ENCODE data around the gene C6orf52. TPM values are rescaled to one million over a fixed set of nuclear protein-coding genes. Genes with fewer than 3 reads are reported as not detected.
"Not testable (repeated sequence)": the region's sequence is repeated elsewhere in the genome, so short reads cannot be mapped to it uniquely, and the experiment has no call there.

C6orf52 gene
- total RNA-seq, 4 donors from 2014 or later = 2.8 TPM; not detected in 3

DNA sequence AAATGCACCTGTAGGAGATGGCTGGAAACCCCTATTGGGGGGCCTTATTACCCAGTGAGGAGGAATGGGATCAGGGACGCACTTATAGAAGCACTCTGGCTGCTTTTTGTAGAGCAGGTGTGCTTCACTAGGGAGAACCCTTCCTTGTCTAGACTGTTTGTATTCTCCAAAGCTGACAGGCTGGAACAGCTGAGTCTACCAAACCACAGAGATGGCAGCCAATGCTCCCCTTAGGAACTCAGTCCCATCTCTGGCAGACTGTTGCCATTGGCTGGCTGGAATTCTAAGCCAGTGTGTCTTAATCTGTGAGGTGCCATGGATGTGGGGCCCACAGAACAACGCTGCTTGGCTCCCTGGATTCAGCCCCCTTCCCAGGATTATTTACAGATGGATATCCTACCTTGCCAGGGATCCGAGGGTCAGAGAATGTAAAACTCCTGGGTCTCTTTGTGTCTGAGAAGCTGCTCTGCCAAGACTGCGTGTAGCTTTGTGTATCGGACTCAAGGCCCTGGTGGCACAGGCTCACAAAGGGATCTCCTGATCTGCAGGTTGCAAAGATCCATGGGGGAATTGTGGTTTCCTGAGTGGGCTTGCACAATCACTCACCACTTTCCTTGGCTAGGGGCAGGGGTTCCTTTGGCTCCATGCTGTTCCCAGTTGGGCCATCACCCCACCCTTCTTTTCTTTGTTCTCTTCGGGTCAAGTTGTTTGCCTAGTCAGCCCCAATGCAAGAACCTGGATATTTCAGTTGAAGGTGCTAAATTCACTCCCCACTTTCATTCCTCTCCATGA lies 26.1 kb downstream of the C6orf52 start:
- in situ Hi-C loops (cut with MboI; ENCODE audit: low sequenced_read_pairs in 4 of 4) = no loop called here
- Histone ChIP-seq H3K9me3 (no peaks in the 10 kb centered on the region), H3K27me3 (peaks cover 0 to 5% (median 0%) of the 10 kb centered on the region in 3 donors), H3K36me3 (no peaks in the 10 kb centered on the region), H3K4me1 (no peaks in the 10 kb centered on the region), H3K4me3 (no peak overlapping the region), H3K27ac (no peak overlapping the region)
- ATAC-seq (no peak), DNase-seq (no peak)
- TF ChIP-seq, protein P1, sequence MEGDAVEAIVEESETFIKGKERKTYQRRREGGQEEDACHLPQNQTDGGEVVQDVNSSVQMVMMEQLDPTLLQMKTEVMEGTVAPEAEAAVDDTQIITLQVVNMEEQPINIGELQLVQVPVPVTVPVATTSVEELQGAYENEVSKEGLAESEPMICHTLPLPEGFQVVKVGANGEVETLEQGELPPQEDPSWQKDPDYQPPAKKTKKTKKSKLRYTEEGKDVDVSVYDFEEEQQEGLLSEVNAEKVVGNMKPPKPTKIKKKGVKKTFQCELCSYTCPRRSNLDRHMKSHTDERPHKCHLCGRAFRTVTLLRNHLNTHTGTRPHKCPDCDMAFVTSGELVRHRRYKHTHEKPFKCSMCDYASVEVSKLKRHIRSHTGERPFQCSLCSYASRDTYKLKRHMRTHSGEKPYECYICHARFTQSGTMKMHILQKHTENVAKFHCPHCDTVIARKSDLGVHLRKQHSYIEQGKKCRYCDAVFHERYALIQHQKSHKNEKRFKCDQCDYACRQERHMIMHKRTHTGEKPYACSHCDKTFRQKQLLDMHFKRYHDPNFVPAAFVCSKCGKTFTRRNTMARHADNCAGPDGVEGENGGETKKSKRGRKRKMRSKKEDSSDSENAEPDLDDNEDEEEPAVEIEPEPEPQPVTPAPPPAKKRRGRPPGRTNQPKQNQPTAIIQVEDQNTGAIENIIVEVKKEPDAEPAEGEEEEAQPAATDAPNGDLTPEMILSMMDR (IDR thresholded peaks at IDR 0.05 in 4 of 5, conservative IDR thresholded peaks at IDR 0.05 in 1 of 5) = no peak
- no peak for TF ChIP-seq POLR2A (IDR thresholded peaks at IDR 0.05)
- intact Hi-C loops (cut with DNase I; ENCODE audit: low total_unique reads) = no loop called here

DNA sequence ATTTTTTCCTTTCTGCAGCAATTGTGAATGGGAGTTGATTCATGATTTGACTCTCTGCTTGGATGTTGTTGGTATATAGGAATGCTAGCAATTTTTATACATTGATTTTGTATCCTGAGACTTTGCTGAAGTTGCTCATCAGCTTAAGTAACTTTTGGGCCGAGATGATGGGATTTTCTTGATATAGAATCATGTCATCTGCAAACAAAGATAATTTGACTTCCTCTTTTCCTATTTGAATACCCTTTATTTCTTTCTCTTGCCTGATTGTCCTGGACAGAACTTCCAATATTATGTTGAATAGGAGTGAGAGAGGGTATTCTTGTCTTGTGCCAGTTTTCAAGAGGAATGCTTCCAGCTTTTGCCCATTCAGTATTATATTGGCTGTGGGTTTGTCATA lies 28.8 kb downstream of the C6orf52 start:
- H3K27ac ChIP-seq; intact Hi-C loops (cut with DNase I; ENCODE audit: low total_unique reads); DNase-seq; ATAC-seq; in situ Hi-C loops (cut with MboI; ENCODE audit: low sequenced_read_pairs in 4 of 4); H3K4me3 ChIP-seq; H3K36me3 ChIP-seq; H3K4me1 ChIP-seq; H3K9me3 ChIP-seq; H3K27me3 ChIP-seq: not testable (repeated sequence)

DNA sequence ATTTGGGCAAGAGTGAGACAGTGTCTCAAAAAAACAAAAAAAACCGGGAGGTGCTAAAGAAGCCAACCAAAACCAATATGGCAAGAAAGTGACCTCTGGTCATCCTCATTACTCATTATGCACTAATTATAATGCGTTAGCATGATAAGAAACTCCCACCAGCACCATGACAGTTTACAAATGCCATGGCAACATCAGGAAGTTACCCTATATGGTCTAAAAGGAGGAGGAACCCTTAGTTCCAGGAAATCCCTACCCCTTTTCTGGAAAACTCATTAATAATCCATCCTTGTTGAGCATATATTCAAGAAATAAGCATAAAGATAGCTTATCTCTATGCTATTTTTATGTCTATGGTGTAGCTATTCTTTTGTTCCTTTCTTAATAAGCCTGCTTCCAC lies 31.7 kb downstream of the C6orf52 start:
- Histone ChIP-seq H3K27ac (no peak overlapping the region), H3K27me3 (peaks cover 0 to 2% (median 0%) of the 10 kb centered on the region in 3 donors), H3K9me3 (no peaks in the 10 kb centered on the region), H3K4me3 (no peak overlapping the region), H3K36me3 (no peaks in the 10 kb centered on the region), H3K4me1 (peaks cover 0 to 3% of the 10 kb centered on the region in 2 donors)
- in situ Hi-C loops (cut with MboI; ENCODE audit: low sequenced_read_pairs in 4 of 4) (no loop called here), intact Hi-C loops (cut with DNase I; ENCODE audit: low total_unique reads) (no loop called here)
- TF ChIP-seq POLR2A (IDR thresholded peaks at IDR 0.05) = no peak
- TF ChIP-seq, protein P1 (IDR thresholded peaks at IDR 0.05 in 4 of 5, conservative IDR thresholded peaks at IDR 0.05 in 1 of 5) = no peak
- DNase-seq (no peak), ATAC-seq (no peak)

DNA sequence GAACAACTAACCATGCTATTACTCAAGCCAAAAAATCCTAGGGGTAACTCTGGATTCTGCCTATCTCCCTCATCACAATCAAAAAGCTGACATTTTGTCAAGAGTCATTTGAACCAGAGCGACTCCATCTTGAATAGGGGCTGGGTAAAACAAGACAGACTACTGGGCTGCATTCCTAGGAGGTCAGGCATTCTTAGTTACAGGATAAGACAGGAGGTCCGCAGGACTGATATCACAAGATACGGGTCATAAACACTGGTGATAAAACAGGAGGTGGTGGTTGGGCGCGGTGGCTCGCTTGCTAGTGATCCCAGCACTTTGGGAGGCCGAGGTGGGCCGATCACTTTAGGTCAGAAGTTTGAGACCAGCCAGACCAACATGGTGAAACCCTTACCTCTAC lies 32.2 kb downstream of the C6orf52 start:
- H3K27ac ChIP-seq = no peak overlapping the region
- no peaks in the 10 kb centered on the region for H3K36me3 ChIP-seq
- no peak for DNase-seq
- TF ChIP-seq, protein P1 (IDR thresholded peaks at IDR 0.05 in 4 of 5, conservative IDR thresholded peaks at IDR 0.05 in 1 of 5) = no peak
- TF ChIP-seq POLR2A (IDR thresholded peaks at IDR 0.05) = no peak
- no peak overlapping the region for H3K4me3 ChIP-seq
- H3K9me3 ChIP-seq = no peaks in the 10 kb centered on the region
- H3K4me1 ChIP-seq = peaks cover 0 to 5% of the 10 kb centered on the region in 2 donors
- intact Hi-C loops (cut with DNase I; ENCODE audit: low total_unique reads) (no loop called here), in situ Hi-C loops (cut with MboI; ENCODE audit: low sequenced_read_pairs in 4 of 4) (no loop called here)
- no peaks in the 10 kb centered on the region for H3K27me3 ChIP-seq
- ATAC-seq = no peak

DNA sequence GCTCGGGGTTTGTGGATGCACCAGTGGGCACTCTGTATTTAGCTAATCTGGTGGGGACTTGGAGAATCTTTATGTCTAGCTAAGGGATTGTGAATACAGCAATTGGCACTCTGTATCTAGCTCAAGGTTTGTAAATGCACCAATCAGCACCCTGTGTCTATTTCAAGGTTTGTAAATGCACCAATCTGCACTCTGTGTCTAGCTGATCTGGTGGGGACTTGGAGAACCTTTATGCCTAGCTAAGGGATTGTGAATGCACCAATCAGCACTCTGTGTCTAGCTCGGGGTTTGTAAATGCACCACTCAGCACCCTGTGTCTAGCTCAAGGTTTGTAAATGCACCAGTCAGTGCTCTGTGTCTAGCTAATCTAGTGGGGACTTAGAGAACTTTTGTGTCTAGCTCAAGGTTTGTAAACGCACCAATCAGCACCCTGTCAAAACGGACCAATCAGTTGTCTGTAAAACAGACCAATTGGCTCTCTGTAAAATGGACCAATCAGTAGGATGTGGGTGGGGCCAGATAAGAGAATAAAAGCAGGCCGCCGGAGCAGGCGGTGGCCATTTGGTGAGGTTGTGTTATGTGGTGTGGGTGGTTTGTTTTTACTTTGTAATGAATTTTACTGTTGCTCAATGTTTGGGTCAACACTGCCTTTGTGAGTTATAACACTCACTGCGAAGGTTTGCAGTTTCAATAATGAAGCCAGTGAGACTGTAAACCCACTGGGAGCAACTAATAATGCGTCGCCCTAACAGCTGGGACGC lies 33.8 kb downstream of the C6orf52 start:
- intact Hi-C loops (cut with DNase I; ENCODE audit: low total_unique reads); in situ Hi-C loops (cut with MboI; ENCODE audit: low sequenced_read_pairs in 4 of 4); DNase-seq; H3K9me3 ChIP-seq; ATAC-seq; H3K27me3 ChIP-seq; H3K4me3 ChIP-seq; H3K27ac ChIP-seq; H3K36me3 ChIP-seq; H3K4me1 ChIP-seq: not testable (repeated sequence)
